ENCODE data around the gene CYBC1.

- no peak for TF ChIP-seq EZH2 (IDR thresholded peaks at IDR 0.05; ENCODE audit: low read length, missing control alignments)
- TF ChIP-seq CTCF (conservative IDR thresholded peaks at IDR 0.05 in 1 of 2, IDR thresholded peaks at IDR 0.05 in 1 of 2; ENCODE audit: low read depth in 1 of 2, low read length in 2 of 2): no peak
Measured at GRCh38 chr17:82397449-82398335, 52.9 kb downstream of the CYBC1 start.

Data from fibroblast of lung (primary cell).